Esophagus squamous epithelium (tissue), 4 donors: ENCODE results near the gene OR51A4.

Experiments
- POLR2A ChIP-seq, 4 donors: fragments of 450-650 bp; IDR thresholded peaks; one replicate each; pipeline ENCODE4 v1.6.1; 2017; ENCODE audit warnings: antibody characterized with exemption in 4 of 4, mild to moderate bottlenecking in 4 of 4, moderate library complexity in 3 of 4
- TF ChIP-seq, protein P1 (sequence below), 6 experiments: fragments of 450-650 bp in 4 of 6; fragments of 200-600 bp in 2 of 6; sonication (generic) in 2 of 6; IDR thresholded peaks; one replicate each; pipeline ENCODE4 v1.5.1; 2016 to 2019; ENCODE audit warnings: antibody characterized with exemption in 6 of 6, mild to moderate bottlenecking in 4 of 6, moderate library complexity in 4 of 6

DNA sequence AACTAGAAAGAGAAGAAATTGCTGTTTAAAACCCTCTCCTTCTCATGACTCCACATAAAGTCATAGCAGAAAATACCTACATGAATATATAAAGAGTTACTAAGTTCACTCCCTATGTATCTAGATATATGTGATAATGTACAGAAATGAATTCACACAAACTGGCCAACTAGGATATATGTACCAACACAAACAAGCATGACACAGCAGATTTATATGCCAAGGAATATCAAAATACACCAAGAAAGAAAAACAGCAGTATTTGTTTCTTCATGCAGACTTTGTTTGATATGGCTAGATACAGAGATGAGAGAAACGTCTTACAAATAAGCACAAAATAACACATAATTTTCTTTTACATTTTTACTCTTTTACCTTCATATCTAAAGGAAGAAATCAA lies 25.1 kb downstream of the OR51A4 start:
- TF ChIP-seq, protein P1, sequence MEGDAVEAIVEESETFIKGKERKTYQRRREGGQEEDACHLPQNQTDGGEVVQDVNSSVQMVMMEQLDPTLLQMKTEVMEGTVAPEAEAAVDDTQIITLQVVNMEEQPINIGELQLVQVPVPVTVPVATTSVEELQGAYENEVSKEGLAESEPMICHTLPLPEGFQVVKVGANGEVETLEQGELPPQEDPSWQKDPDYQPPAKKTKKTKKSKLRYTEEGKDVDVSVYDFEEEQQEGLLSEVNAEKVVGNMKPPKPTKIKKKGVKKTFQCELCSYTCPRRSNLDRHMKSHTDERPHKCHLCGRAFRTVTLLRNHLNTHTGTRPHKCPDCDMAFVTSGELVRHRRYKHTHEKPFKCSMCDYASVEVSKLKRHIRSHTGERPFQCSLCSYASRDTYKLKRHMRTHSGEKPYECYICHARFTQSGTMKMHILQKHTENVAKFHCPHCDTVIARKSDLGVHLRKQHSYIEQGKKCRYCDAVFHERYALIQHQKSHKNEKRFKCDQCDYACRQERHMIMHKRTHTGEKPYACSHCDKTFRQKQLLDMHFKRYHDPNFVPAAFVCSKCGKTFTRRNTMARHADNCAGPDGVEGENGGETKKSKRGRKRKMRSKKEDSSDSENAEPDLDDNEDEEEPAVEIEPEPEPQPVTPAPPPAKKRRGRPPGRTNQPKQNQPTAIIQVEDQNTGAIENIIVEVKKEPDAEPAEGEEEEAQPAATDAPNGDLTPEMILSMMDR (IDR thresholded peaks at IDR 0.05) = no peak
- TF ChIP-seq POLR2A (IDR thresholded peaks at IDR 0.05) = no peak
